Right kidney (tissue), 1 donor: ENCODE data around the gene STRN4.
"Not testable (repeated sequence)": the region's sequence is repeated elsewhere in the genome, so short reads cannot be mapped to it uniquely, and the experiment has no call there.

Source experiments
- DNase-seq: peaks from one replicate; pipeline ENCODE4 v3.0.0-alpha.2; 2016

STRN4 gene

GRCh38 chr19:46776927-46777911, 31.0 kb upstream of the STRN4 start:
- no peak for DNase-seq

GRCh38 chr19:46775642-46776258, 29.5 kb upstream of the STRN4 start:
- no peak for DNase-seq

GRCh38 chr19:46773018-46773399, 26.8 kb upstream of the STRN4 start:
- no peak for DNase-seq

- DNase-seq: no peak
Observed at GRCh38 chr19:46772170-46773017, 26.1 kb upstream of the STRN4 start.

GRCh38 chr19:46768746-46769145, 22.5 kb upstream of the STRN4 start:
- not testable (repeated sequence) for DNase-seq

GRCh38 chr19:46766569-46767317, 20.5 kb upstream of the STRN4 start:
- no peak for DNase-seq

- DNase-seq: no peak
Observed at GRCh38 chr19:46764817-46765291, 18.6 kb upstream of the STRN4 start.

- DNase-seq: no peak
Observed at GRCh38 chr19:46762245-46762890, 16.1 kb upstream of the STRN4 start.

GRCh38 chr19:46761418-46761831, 15.2 kb upstream of the STRN4 start:
- no peak for DNase-seq

- DNase-seq: not testable (repeated sequence)
Observed at GRCh38 chr19:46760897-46761296, 14.6 kb upstream of the STRN4 start.

GRCh38 chr19:46760363-46760762, 14.1 kb upstream of the STRN4 start:
- DNase-seq: no peak

- no peak for DNase-seq
Observed at GRCh38 chr19:46759817-46760333, 13.6 kb upstream of the STRN4 start.

GRCh38 chr19:46759206-46759605, 13.0 kb upstream of the STRN4 start:
- no peak for DNase-seq

- no peak for DNase-seq
Observed at GRCh38 chr19:46756544-46756888, 10.3 kb upstream of the STRN4 start.

GRCh38 chr19:46755853-46756543, 9.7 kb upstream of the STRN4 start:
- no peak for DNase-seq

GRCh38 chr19:46755077-46755852, 9.0 kb upstream of the STRN4 start:
- DNase-seq: no peak

GRCh38 chr19:46753420-46754155, 7.3 kb upstream of the STRN4 start:
- no peak for DNase-seq

GRCh38 chr19:46748325-46749109, 2.3 kb upstream of the STRN4 start:
- DNase-seq: no peak
